ENCODE data around the gene NDUFA7.

Gene NDUFA7

DNA sequence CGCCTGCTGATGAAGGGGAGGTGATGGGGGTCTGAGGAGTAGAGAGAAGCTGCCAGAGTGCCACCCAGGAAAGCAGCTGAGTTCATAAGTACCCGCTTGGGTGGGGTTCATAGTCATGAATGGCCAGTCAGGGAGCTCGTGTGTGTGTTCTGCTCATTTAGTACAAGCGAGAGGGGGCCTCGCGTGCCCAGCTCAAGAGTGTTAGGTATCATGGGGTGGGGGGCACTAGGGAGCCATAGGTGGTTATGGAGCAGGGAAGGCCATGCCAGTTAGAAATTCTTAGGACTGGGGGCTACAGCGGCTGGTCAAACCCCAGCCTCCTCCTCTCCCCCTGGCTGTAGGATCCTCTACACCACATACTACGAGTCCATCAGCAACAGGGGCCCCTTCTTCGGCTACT lies 59.8 kb downstream of the NDUFA7 start:
- DNase-seq, result no peak

All from NCI-H1092 treated with DMSO at 0.1 percent for 48 hours (cell line).